Measurements from ENCODE around the gene ANXA11.
A peak's percentile ranks its signal among the peaks of the same experiment; 100 is the strongest.

ANXA11 gene

GRCh38 chr10:80185578-80186299 is 19.6 kb downstream of the ANXA11 start:
- Histone ChIP-seq H3K27ac (ENCODE audit: low read depth, low read length) (no peak overlapping the region), H3K9me3 (ENCODE audit: insufficient read depth, low read depth, low read length) (no peaks in the 10 kb centered on the region), H3K9ac (ENCODE audit: low read depth, low read length) (no peak overlapping the region), H3K36me3 (ENCODE audit: insufficient read depth, low read length) (no peaks in the 10 kb centered on the region), H3K4me1 (ENCODE audit: insufficient read depth, low read length) (peaks cover 3% of the 10 kb centered on the region; the same call in 1 of the 2 replicates), H3K27me3 (ENCODE audit: insufficient read depth, low read length) (no peaks in the 10 kb centered on the region), H3K4me3 (ENCODE audit: low read length) (no peak overlapping the region)
- 89% methylated on average over 5 of the region's 5 CpGs for whole genome bisulfite sequencing

- no peaks in the 10 kb centered on the region for H3K4me1 ChIP-seq (ENCODE audit: insufficient read depth, low read length)
Measured at GRCh38 chr10:80184291-80184690, 21.0 kb downstream of the ANXA11 start.

GRCh38 chr10:80183436-80183835 is 21.9 kb downstream of the ANXA11 start:
- Histone ChIP-seq H3K9ac (ENCODE audit: low read depth, low read length) (no peak overlapping the region), H3K27me3 (ENCODE audit: insufficient read depth, low read length) (no peaks in the 10 kb centered on the region), H3K4me3 (ENCODE audit: low read length) (no peak overlapping the region), H3K4me1 (ENCODE audit: insufficient read depth, low read length) (no peaks in the 10 kb centered on the region), H3K36me3 (ENCODE audit: insufficient read depth, low read length) (no peaks in the 10 kb centered on the region), H3K9me3 (ENCODE audit: insufficient read depth, low read depth, low read length) (no peaks in the 10 kb centered on the region), H3K27ac (ENCODE audit: low read depth, low read length) (no peak overlapping the region)
- whole genome bisulfite sequencing, result 89% methylated on average over 4 of the region's 4 CpGs

More at GRCh38 chr10:80184291-80184690, 21.0 kb downstream of the ANXA11 start:
- Histone ChIP-seq H3K9me3 (ENCODE audit: insufficient read depth, low read depth, low read length) (no peaks in the 10 kb centered on the region), H3K9ac (ENCODE audit: low read depth, low read length) (no peak overlapping the region), H3K36me3 (ENCODE audit: insufficient read depth, low read length) (no peaks in the 10 kb centered on the region), H3K27me3 (ENCODE audit: insufficient read depth, low read length) (no peaks in the 10 kb centered on the region), H3K27ac (ENCODE audit: low read depth, low read length) (no peak overlapping the region), H3K4me3 (ENCODE audit: low read length) (no peak overlapping the region)
- WGBS, result 91% methylated on average over 4 of the region's 4 CpGs

GRCh38 chr10:80182986-80183385 is 22.4 kb downstream of the ANXA11 start:
- H3K27ac ChIP-seq (ENCODE audit: low read depth, low read length), result no peak overlapping the region
- no peaks in the 10 kb centered on the region for H3K36me3 ChIP-seq (ENCODE audit: insufficient read depth, low read length)
- H3K9me3 ChIP-seq (ENCODE audit: insufficient read depth, low read depth, low read length), result no peaks in the 10 kb centered on the region

GRCh38 chr10:80177781-80178636 is 27.3 kb downstream of the ANXA11 start:
- no peak overlapping the region for H3K9ac ChIP-seq (ENCODE audit: low read depth, low read length)
- H3K27me3 ChIP-seq (ENCODE audit: insufficient read depth, low read length), result no peaks in the 10 kb centered on the region
- 81% methylated on average over 12 of the region's 12 CpGs for WGBS
- H3K4me1 ChIP-seq (ENCODE audit: insufficient read depth, low read length), result 0 out of 2 replicates have a peak, but pooled peaks cover 4% of the 10 kb centered on the region
- H3K27ac ChIP-seq (ENCODE audit: low read depth, low read length), result no peak overlapping the region
- no peaks in the 10 kb centered on the region for H3K36me3 ChIP-seq (ENCODE audit: insufficient read depth, low read length)
- no peaks in the 10 kb centered on the region for H3K9me3 ChIP-seq (ENCODE audit: insufficient read depth, low read depth, low read length)
- H3K4me3 ChIP-seq (ENCODE audit: low read length), result no peak overlapping the region

More at GRCh38 chr10:80182986-80183385, 22.4 kb downstream of the ANXA11 start:
- WGBS, result 91% methylated on average over 6 of the region's 6 CpGs
- Histone ChIP-seq H3K9ac (ENCODE audit: low read depth, low read length) (no peak overlapping the region), H3K4me1 (ENCODE audit: insufficient read depth, low read length) (no peaks in the 10 kb centered on the region), H3K27me3 (ENCODE audit: insufficient read depth, low read length) (no peaks in the 10 kb centered on the region), H3K4me3 (ENCODE audit: low read length) (no peak overlapping the region)

GRCh38 chr10:80176526-80176925 is 28.8 kb downstream of the ANXA11 start:
- no peak overlapping the region for H3K9ac ChIP-seq (ENCODE audit: low read depth, low read length)
- H3K4me3 ChIP-seq (ENCODE audit: low read length), result no peak overlapping the region
- 0 out of 2 replicates have a peak, but pooled peaks cover 10% of the 10 kb centered on the region for H3K4me1 ChIP-seq (ENCODE audit: insufficient read depth, low read length)
- H3K36me3 ChIP-seq (ENCODE audit: insufficient read depth, low read length), result no peaks in the 10 kb centered on the region
- no peak overlapping the region for H3K27ac ChIP-seq (ENCODE audit: low read depth, low read length)
- no peaks in the 10 kb centered on the region for H3K9me3 ChIP-seq (ENCODE audit: insufficient read depth, low read depth, low read length)
- WGBS, result 89% methylated on average over 6 of the region's 6 CpGs
- no peaks in the 10 kb centered on the region for H3K27me3 ChIP-seq (ENCODE audit: insufficient read depth, low read length)

- WGBS, result 93% methylated on average over 15 of the region's 15 CpGs
- Histone ChIP-seq H3K27ac (ENCODE audit: low read depth, low read length) (no peak overlapping the region), H3K9ac (ENCODE audit: low read depth, low read length) (no peak overlapping the region), H3K9me3 (ENCODE audit: insufficient read depth, low read depth, low read length) (no peaks in the 10 kb centered on the region), H3K27me3 (ENCODE audit: insufficient read depth, low read length) (no peaks in the 10 kb centered on the region), H3K4me3 (ENCODE audit: low read length) (no peak overlapping the region), H3K4me1 (ENCODE audit: insufficient read depth, low read length) (peaks cover 17% of the 10 kb centered on the region; the same call in 1 of the 2 replicates), H3K36me3 (ENCODE audit: insufficient read depth, low read length) (no peaks in the 10 kb centered on the region)
Measured at GRCh38 chr10:80174641-80175395, 30.5 kb downstream of the ANXA11 start.

- WGBS, result 92% methylated on average over 6 of the region's 6 CpGs
- Histone ChIP-seq H3K27ac (ENCODE audit: low read depth, low read length) (no peak overlapping the region), H3K27me3 (ENCODE audit: insufficient read depth, low read length) (no peaks in the 10 kb centered on the region), H3K4me3 (ENCODE audit: low read length) (no peak overlapping the region), H3K9ac (ENCODE audit: low read depth, low read length) (no peak overlapping the region), H3K4me1 (ENCODE audit: insufficient read depth, low read length) (peaks cover 17% of the 10 kb centered on the region; the same call in 1 of the 2 replicates), H3K9me3 (ENCODE audit: insufficient read depth, low read depth, low read length) (no peaks in the 10 kb centered on the region), H3K36me3 (ENCODE audit: insufficient read depth, low read length) (no peaks in the 10 kb centered on the region)
Measured at GRCh38 chr10:80173466-80173865, 31.9 kb downstream of the ANXA11 start.

GRCh38 chr10:80172896-80173295 is 32.4 kb downstream of the ANXA11 start:
- H3K4me1 ChIP-seq (ENCODE audit: insufficient read depth, low read length), result peaks cover 17% of the 10 kb centered on the region; the same call in 1 of the 2 replicates
- H3K36me3 ChIP-seq (ENCODE audit: insufficient read depth, low read length), result no peaks in the 10 kb centered on the region
- no peak overlapping the region for H3K9ac ChIP-seq (ENCODE audit: low read depth, low read length)
- H3K9me3 ChIP-seq (ENCODE audit: insufficient read depth, low read depth, low read length), result no peaks in the 10 kb centered on the region
- no peaks in the 10 kb centered on the region for H3K27me3 ChIP-seq (ENCODE audit: insufficient read depth, low read length)
- no peak overlapping the region for H3K4me3 ChIP-seq (ENCODE audit: low read length)
- H3K27ac ChIP-seq (ENCODE audit: low read depth, low read length), result no peak overlapping the region
- WGBS, result 79% methylated on average over 5 of the region's 5 CpGs

- Histone ChIP-seq H3K27ac (ENCODE audit: low read depth, low read length) (peak overlapping the region; percentile 35; the same call in 1 of the 2 replicates), H3K4me1 (ENCODE audit: insufficient read depth, low read length) (peaks cover 17% of the 10 kb centered on the region; the same call in 1 of the 2 replicates), H3K9ac (ENCODE audit: low read depth, low read length) (no peak overlapping the region), H3K36me3 (ENCODE audit: insufficient read depth, low read length) (no peaks in the 10 kb centered on the region), H3K9me3 (ENCODE audit: insufficient read depth, low read depth, low read length) (no peaks in the 10 kb centered on the region), H3K4me3 (ENCODE audit: low read length) (no peak overlapping the region), H3K27me3 (ENCODE audit: insufficient read depth, low read length) (no peaks in the 10 kb centered on the region)
- 57% methylated on average over 7 of the region's 7 CpGs for WGBS
Measured at GRCh38 chr10:80171248-80171660, 34.1 kb downstream of the ANXA11 start.

Measured in HUES64 (cell line).